Activated CD4-positive, alpha-beta T cell treated with anti-CD3 and anti-CD28 coated beads, Interleukin-2, amount 10 ng/mL, durations not matched to agents 7 days and 5 days (primary cell): ENCODE data around the gene TPRG1. TPM values are rescaled to one million over a fixed set of nuclear protein-coding genes. Genes with fewer than 3 reads are reported as not detected.

Experiments used
- CTCF ChIA-PET: fragments of 350-600 bp; sonication (Branson Sonifier 250); formaldehyde crosslinking; loops from one replicate; lab custom pipeline; 2021; ENCODE audit warnings: antibody characterized with exemption; lab: Charles Lee
- POLR2A ChIA-PET: fragments of 350-600 bp; sonication (Branson Sonifier 250); formaldehyde crosslinking; loops from one replicate; lab custom pipeline; 2021; ENCODE audit warnings: antibody characterized with exemption; lab: Charles Lee
- DNase-seq: peaks from one replicate; pipeline ENCODE4 v3.0.0-alpha.2; 2020
- H3K27ac Mint-ChIP-seq: one replicate; pipeline ENCODE4 v1.8.0; 2021; ENCODE audit warnings: mild to moderate bottlenecking, moderate library complexity, mixed read lengths
- H3K27me3 Mint-ChIP-seq: one replicate; pipeline ENCODE4 v1.8.0; 2021; ENCODE audit warnings: mixed read lengths
- H3K36me3 Mint-ChIP-seq: one replicate; pipeline ENCODE4 v1.8.0; 2021; ENCODE audit warnings: low read depth, mixed read lengths
- H3K4me1 Mint-ChIP-seq: one replicate; pipeline ENCODE4 v1.8.0; 2021; ENCODE audit warnings: mixed read lengths
- H3K4me3 Mint-ChIP-seq: one replicate; pipeline ENCODE4 v1.8.0; 2021; ENCODE audit warnings: mild to moderate bottlenecking, moderate library complexity, mixed read lengths
- H3K9me3 Mint-ChIP-seq: one replicate; pipeline ENCODE4 v1.8.0; 2021; ENCODE audit warnings: mixed read lengths
- total RNA-seq, 2 experiments: library from RNA; stranded (reverse); gene quantifications; one replicate each; pipeline ENCODE4 v1.2.3, GENCODE V29; 2021

The TPRG1 gene
- total RNA-seq, 2 experiments from 2014 or later, result 1.2 to 1.7 TPM

DNA sequence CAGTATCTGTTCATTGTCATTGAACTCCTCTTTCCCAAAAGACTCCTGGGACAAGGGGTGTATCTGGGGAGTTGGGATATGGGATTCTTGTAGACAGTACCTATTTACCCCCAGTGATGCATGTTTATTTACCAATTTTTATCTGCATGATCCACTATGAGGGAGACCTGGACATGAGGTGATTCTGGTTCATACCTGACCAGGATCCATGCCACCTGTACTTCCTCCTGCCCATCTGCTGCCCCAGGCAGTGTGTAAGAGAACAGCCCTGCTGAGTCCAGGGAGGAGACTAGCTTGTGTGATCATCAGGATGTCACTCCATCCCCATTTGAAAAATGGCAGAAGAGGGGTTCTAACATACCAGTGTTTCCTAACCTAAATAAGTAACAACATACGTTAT lies 3.1 kb upstream of the TPRG1 start:
- CTCF ChIA-PET, result interaction anchor here (1.5 kb wide), 1 partner anchor 1455 kb away, joined by 3 read pairs; no protein-coding TSS in a partner anchor
- no peaks in the 10 kb centered on the region for H3K27me3 Mint-ChIP-seq
- H3K9me3 Mint-ChIP-seq, result no peaks in the 10 kb centered on the region
- H3K4me3 Mint-ChIP-seq, result no peak overlapping the region
- no peak for DNase-seq
- no peak overlapping the region for H3K27ac Mint-ChIP-seq
- peaks cover 21% of the 10 kb centered on the region for H3K4me1 Mint-ChIP-seq
- POLR2A ChIA-PET, result no interaction called here
- H3K36me3 Mint-ChIP-seq, result no peaks in the 10 kb centered on the region

DNA sequence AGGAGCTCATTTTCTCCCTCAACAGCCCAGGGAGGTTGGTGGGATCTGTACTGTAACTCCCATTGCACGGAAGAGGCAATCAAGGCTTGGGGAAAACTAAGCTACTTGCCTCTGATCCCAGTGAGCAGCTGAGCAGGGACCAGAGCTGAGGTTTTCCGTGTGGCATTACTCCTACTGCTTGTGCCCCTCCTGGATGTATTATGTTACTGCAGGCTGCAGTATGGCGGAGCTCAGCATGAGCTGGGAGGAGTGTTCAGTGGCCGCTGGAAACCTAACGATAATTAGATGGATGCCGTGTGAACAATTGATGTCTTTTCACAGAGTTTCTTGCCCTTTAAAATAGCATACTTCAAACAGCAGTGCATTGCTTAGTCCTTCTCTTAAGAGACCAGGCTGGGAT lies 2.0 kb upstream of the TPRG1 start:
- Mint-ChIP-seq H3K36me3 (no peaks in the 10 kb centered on the region), H3K27ac (no peak overlapping the region), H3K4me1 (peaks cover 21% of the 10 kb centered on the region), H3K27me3 (no peaks in the 10 kb centered on the region), H3K4me3 (no peak overlapping the region), H3K9me3 (no peaks in the 10 kb centered on the region)
- CTCF ChIA-PET, result interaction anchor here (1.3 to 1.5 kb wide), 2 partner anchors 1429 to 1456 kb away, joined by 3 to 5 read pairs; no protein-coding TSS in a partner anchor
- DNase-seq, result no peak
- POLR2A ChIA-PET, result no interaction called here

DNA sequence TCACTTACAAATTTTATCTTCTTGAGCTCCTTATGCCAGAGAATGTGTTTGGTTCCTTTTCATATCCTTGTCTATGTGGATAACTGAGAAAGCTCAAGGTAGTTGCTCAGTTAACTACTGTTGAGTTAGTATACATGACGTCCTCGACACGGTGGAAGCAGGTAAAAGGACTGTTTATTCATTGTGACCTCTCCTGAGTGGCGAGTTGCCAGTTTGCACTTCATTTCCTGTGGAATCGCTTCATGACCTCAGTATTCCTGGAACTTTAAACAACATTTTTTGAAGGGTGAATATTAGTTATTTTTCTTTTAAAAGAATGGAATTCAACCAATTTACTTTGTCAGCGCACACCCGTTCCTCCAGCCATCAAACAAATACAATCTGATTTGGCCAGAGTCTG lies 1.2 kb upstream of the TPRG1 start:
- DNase-seq, result no peak
- ChIA-PET CTCF (interaction anchor here (1.3 kb wide), 1 partner anchor 1430 kb away, joined by 5 read pairs; no protein-coding TSS in a partner anchor), POLR2A (no interaction called here)
- Mint-ChIP-seq H3K4me3 (no peak overlapping the region), H3K36me3 (no peaks in the 10 kb centered on the region), H3K4me1 (peaks cover 21% of the 10 kb centered on the region), H3K27ac (no peak overlapping the region), H3K27me3 (no peaks in the 10 kb centered on the region), H3K9me3 (no peaks in the 10 kb centered on the region)

DNA sequence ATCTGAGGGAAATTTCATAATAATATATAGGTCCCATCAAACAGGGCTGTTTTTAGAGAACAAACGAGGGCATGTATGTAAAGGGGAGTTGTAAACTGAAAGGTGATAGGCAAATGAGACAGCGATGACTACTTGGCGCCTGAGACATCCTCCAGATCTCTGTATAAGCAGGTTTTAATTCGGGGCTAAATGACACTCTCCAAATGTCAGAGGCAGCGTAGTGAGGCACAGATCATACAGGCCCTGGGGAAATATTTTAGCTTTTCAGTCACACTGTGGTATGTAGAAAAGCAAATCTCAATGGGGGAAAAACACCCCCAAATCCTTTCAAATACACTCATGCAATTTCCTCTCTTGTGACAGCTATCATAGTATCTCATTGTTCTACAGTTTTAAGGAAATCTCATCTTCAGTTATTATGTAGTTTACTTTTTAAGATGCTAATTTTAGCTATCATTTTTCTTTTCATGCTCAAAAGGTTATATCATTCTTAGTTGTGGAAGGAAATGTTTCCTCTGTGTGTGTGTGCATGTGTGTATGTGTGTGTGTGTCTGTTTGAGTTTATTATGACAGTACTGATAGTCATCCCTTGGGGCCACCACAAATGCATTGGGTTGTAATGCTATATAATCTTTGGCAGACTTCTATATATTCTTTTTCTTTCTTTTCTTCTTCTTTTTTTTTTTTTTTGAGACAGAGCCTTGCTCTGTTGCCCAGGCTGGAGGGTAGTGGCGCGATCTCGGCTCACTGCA lies 1.1 kb downstream of the TPRG1 start:
- CTCF ChIA-PET, result interaction anchor here (0.6 kb wide), 1 partner anchor 666 kb away, joined by 3 read pairs; no protein-coding TSS in a partner anchor
- no peaks in the 10 kb centered on the region for H3K27me3 Mint-ChIP-seq
- H3K36me3 Mint-ChIP-seq, result no peaks in the 10 kb centered on the region
- H3K4me1 Mint-ChIP-seq, result peaks cover 15% of the 10 kb centered on the region
- H3K27ac Mint-ChIP-seq, result no peak overlapping the region
- peaks cover 2% of the 10 kb centered on the region for H3K9me3 Mint-ChIP-seq
- H3K4me3 Mint-ChIP-seq, result no peak overlapping the region
- no peak for DNase-seq
- POLR2A ChIA-PET, result no interaction called here

DNA sequence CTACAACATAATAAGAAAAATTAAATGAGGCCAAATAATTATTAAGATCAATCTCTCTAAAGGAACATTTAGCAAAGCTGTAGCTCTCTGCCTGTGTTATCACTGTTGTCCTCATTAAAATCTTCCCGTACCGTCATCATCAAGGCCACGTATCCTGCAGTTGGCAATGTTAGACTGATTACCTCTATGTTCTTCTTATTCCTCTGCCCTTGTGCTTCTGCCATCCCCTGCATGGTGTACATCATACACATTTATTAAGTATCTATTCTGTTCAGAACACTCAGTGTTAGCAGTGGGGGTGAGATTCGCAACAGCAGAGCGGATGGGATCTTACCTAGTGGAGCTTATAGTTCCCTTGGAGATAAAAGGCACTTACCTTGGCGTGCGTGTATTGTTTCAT lies 12.8 kb downstream of the TPRG1 start:
- Mint-ChIP-seq H3K27ac (no peak overlapping the region), H3K4me1 (no peaks in the 10 kb centered on the region), H3K9me3 (peaks cover 21% of the 10 kb centered on the region), H3K36me3 (no peaks in the 10 kb centered on the region), H3K27me3 (no peaks in the 10 kb centered on the region), H3K4me3 (no peak overlapping the region)
- DNase-seq, result no peak
- POLR2A ChIA-PET, result no interaction called here
- CTCF ChIA-PET, result interaction anchor here (0.6 kb wide), 1 partner anchor 582 kb away, joined by 4 read pairs; no protein-coding TSS in a partner anchor

DNA sequence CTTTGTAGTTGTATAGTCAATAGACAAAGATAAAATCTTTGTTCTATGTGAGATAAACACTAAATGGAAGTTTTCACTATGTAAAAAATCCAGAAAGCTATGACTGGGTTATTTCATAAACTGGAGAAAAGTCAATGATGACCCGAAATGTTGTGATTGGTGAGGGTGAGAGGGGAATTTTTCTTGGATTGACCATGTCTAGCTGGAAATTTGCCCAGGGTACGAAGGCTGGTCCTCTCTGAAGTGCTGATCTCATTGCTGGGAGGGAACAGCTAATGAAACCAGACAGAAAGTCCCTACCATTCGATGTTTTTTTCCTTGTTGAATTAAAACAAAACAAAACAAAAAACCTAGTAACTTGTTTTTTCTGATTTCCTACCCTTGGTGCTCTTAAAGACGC lies 14.3 kb downstream of the TPRG1 start:
- ChIA-PET CTCF (interaction anchor here (1.2 kb wide), 1 partner anchor 9 kb away, joined by 5 read pairs; no protein-coding TSS in a partner anchor), POLR2A (no interaction called here)
- no peaks in the 10 kb centered on the region for H3K4me1 Mint-ChIP-seq
- H3K27me3 Mint-ChIP-seq, result no peaks in the 10 kb centered on the region
- H3K36me3 Mint-ChIP-seq, result no peaks in the 10 kb centered on the region
- DNase-seq, result no peak
- no peak overlapping the region for H3K27ac Mint-ChIP-seq
- peaks cover 16% of the 10 kb centered on the region for H3K9me3 Mint-ChIP-seq
- H3K4me3 Mint-ChIP-seq, result no peak overlapping the region

DNA sequence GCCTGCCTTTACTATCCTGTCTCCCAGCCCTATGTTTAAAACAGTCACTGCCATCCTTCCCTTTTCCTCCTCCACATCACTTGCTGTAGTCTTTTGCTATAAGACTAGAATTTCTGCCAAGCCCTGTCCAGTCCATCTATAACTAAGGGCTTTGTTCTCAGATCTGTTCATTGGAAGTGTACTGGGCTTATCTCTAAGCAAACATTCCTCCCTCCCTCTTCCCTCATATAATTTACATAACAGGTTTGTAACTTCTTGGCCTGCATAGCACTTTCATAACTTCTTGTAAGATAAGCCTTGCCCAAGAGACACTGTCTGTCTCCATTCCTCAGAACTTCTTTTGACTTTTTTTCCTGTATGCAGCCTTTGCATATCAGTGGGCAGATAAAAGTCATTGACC lies 16.7 kb downstream of the TPRG1 start:
- Mint-ChIP-seq H3K27ac (no peak overlapping the region), H3K4me3 (no peak overlapping the region), H3K36me3 (no peaks in the 10 kb centered on the region), H3K9me3 (peaks cover 7% of the 10 kb centered on the region), H3K4me1 (no peaks in the 10 kb centered on the region), H3K27me3 (no peaks in the 10 kb centered on the region)
- ChIA-PET POLR2A (no interaction called here), CTCF (no interaction called here)
- DNase-seq, result no peak

DNA sequence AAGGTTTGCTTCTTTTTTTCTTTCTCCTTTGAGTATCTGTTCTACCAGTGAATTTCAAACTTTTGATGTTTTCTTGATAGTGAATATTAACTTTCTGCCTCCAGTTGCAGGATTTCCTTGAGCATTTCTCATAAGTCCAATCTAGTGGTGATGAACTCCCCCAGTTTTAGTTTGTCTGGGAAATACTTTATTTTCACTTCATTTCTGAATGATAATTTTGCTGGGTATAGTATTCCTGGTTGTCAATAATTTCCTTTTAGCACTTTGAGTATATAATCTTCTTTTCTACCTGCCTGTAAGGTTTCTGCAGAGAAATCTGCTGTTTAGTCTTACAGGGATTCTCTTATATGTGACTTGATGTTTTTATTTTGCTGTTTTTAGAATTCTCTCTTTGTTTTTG lies 21.0 kb downstream of the TPRG1 start:
- Mint-ChIP-seq H3K27me3 (no peaks in the 10 kb centered on the region), H3K4me3 (no peak overlapping the region), H3K4me1 (no peaks in the 10 kb centered on the region), H3K36me3 (no peaks in the 10 kb centered on the region), H3K9me3 (peaks cover 22% of the 10 kb centered on the region), H3K27ac (no peak overlapping the region)
- ChIA-PET POLR2A (no interaction called here), CTCF (no interaction called here)
- no peak for DNase-seq

DNA sequence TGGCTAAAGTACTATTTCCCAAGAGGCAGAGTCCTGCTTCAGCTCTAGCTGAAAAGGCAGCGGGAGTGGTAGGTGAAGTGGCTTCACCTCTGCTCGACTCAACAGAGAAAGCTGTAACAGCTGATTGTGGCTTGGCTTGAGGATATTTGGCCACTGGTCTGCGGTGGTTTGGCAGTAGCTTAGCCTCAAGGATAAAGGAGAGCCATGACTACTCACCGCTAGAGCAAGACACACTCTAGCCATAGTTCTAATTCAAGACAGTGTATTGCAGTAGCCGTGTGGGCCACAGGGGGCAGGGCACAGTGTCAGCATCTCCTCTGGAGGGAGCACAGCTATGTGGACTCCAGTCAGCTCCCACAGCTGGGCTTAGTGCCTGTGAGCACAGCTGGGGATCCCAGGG lies 23.5 kb downstream of the TPRG1 start:
- no peaks in the 10 kb centered on the region for H3K36me3 Mint-ChIP-seq
- ChIA-PET CTCF (interaction anchor here (1.2 to 1.6 kb wide), 2 partner anchors 9 to 12 kb away, joined by 3 to 5 read pairs; no protein-coding TSS in a partner anchor), POLR2A (no interaction called here)
- peaks cover 3% of the 10 kb centered on the region for H3K27me3 Mint-ChIP-seq
- no peak overlapping the region for H3K27ac Mint-ChIP-seq
- no peak overlapping the region for H3K4me3 Mint-ChIP-seq
- H3K4me1 Mint-ChIP-seq, result no peaks in the 10 kb centered on the region
- no peak for DNase-seq
- peaks cover 36% of the 10 kb centered on the region for H3K9me3 Mint-ChIP-seq

DNA sequence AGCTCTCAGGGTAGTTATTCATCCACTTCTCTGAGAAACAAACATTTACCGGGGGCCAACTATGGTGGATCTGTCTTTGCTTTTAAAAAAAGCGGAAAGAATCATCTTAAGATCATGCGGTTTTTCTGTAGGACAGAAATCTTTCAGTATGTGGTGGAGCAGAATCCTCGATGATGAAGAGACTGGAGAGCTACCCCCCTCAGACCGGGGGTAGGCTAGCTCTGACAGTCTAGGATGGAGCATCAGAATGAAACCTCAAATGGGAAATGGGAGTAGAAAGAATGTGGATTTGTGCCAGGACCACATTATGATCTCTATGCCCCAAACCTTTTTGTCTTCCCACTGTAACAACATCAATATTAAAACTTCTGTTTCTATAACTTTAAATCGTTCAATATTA lies 30.3 kb downstream of the TPRG1 start:
- DNase-seq, result no peak
- POLR2A ChIA-PET, result no interaction called here
- Mint-ChIP-seq H3K27me3 (peaks cover 3% of the 10 kb centered on the region), H3K36me3 (no peaks in the 10 kb centered on the region), H3K4me1 (no peaks in the 10 kb centered on the region), H3K4me3 (no peak overlapping the region), H3K9me3 (peaks cover 16% of the 10 kb centered on the region), H3K27ac (no peak overlapping the region)
- CTCF ChIA-PET, result interaction anchor here (1.0 kb wide), 1 partner anchor 11 kb away, joined by 3 read pairs; no protein-coding TSS in a partner anchor

DNA sequence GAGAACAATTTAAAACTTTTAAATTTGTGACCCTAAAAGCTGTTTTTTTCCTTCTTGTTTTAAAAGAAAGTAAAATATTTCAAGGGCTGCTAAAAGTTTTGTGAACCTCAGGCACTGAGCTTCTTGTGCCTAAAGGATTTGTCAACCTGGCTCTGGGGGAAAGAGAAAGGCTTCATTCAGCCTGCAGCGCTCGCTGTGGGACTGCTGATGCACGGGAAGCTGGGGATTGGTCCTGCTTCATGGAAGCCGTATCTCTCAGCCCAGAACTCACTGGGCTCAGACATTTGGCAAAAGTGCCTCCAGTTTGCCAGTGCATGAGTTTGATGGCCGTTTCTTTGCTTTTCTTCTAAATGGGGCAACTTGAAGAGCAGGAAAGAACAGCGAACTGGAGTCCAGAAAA lies 30.8 kb downstream of the TPRG1 start:
- no peaks in the 10 kb centered on the region for H3K36me3 Mint-ChIP-seq
- peaks cover 3% of the 10 kb centered on the region for H3K27me3 Mint-ChIP-seq
- ChIA-PET POLR2A (no interaction called here), CTCF (interaction anchor here (1.0 kb wide), 1 partner anchor 11 kb away, joined by 3 read pairs; no protein-coding TSS in a partner anchor)
- no peak overlapping the region for H3K27ac Mint-ChIP-seq
- H3K9me3 Mint-ChIP-seq, result peaks cover 14% of the 10 kb centered on the region
- DNase-seq, result no peak
- no peak overlapping the region for H3K4me3 Mint-ChIP-seq
- no peaks in the 10 kb centered on the region for H3K4me1 Mint-ChIP-seq

DNA sequence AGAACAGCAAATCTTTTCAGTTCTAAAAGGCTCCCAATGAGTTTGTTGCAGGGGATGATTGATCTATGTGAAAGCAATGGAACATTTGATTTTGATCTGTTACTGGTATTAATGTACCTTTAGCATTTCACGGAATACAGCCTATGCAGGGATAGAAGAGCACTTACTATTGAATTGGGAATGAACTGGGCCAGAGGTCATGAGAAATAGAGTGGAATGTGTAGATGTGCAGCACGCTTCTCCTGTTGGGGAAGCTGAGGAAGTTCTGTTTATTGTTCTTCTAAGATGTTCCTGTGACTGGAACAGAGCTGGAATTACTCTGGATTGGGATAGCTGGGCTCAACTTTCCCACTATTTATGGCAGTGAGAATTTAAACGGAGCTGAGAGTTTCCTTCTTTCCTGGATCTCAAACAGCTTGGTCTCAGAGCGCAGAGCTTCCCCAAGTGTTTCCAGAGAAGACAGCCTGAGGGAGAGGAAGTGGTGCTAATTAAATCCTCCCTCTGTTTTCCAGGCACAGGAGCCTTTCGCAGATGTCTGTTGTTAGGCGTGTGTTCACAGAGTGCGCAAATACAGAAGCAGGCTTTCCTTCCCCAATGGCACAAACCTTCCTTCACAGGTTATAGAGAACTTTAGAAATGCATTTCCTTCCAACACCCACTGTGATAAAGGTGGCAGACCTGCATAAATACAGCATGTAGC lies 32.5 kb downstream of the TPRG1 start:
- POLR2A ChIA-PET, result no interaction called here

DNA sequence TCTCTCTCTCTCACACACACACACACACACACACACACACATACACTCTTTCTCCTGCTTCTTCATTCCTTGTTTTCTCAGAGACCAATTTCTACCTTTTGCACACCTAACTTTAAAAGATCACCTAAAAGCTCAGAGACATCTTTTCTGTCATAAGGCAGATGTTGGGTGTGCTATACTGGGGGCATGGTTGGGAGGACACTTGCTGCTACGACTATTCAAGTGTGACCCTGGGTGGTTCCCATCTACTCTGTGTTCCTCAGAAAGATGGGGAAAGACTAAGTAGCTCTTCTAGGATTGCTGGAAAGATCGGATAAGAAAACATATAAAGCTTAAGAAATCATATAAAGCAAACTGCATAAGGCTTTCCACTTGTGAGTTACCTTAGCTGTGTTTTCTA lies 33.2 kb downstream of the TPRG1 start:
- ChIA-PET POLR2A (no interaction called here), CTCF (no interaction called here)
- no peak overlapping the region for H3K4me3 Mint-ChIP-seq
- peaks cover 2% of the 10 kb centered on the region for H3K9me3 Mint-ChIP-seq
- no peak for DNase-seq
- H3K27ac Mint-ChIP-seq, result no peak overlapping the region
- H3K4me1 Mint-ChIP-seq, result no peaks in the 10 kb centered on the region
- no peaks in the 10 kb centered on the region for H3K27me3 Mint-ChIP-seq
- H3K36me3 Mint-ChIP-seq, result no peaks in the 10 kb centered on the region

More for the DNA sequence above, 32.5 kb downstream of the TPRG1 start:
- Mint-ChIP-seq H3K4me1 (no peaks in the 10 kb centered on the region), H3K27ac (no peak overlapping the region), H3K4me3 (no peak overlapping the region), H3K27me3 (no peaks in the 10 kb centered on the region), H3K36me3 (no peaks in the 10 kb centered on the region), H3K9me3 (peaks cover 5% of the 10 kb centered on the region)
- no peak for DNase-seq
- CTCF ChIA-PET, result no interaction called here
